ENCODE data around the gene VGLL1.

- TF ChIP-seq EZH2 (IDR thresholded peaks at IDR 0.05; ENCODE audit: insufficient read depth, low read length) (no peak), CTCF (IDR thresholded peaks at IDR 0.05; ENCODE audit: insufficient read depth, low read depth, low read length) (no peak)
These were observed 52.5 kb downstream of the VGLL1 start for GRCh38 chrX:136584545-136584944.

Data from astrocyte (in vitro differentiated cells and primary cell).